HEK293 (cell line): ENCODE results near the gene APLP2.

Source experiments
- CTCF ChIP-seq: fragments of 450-650 bp; formaldehyde crosslinking; IDR thresholded peaks from 2 replicates; pipeline ENCODE4 v1.5.1; 2016; ENCODE audit warnings: missing biosample characterization, missing genetic modification characterization
- ZFP41 ChIP-seq: fragments of 450-650 bp; formaldehyde crosslinking; IDR thresholded peaks from 2 replicates; pipeline ENCODE4 v1.5.1; 2016; ENCODE audit warnings: missing biosample characterization, missing genetic modification characterization, borderline replicate concordance
- TF ChIP-seq, protein P1 (sequence below): fragments of 450-650 bp; formaldehyde crosslinking; IDR thresholded peaks from 2 replicates; pipeline ENCODE4 v1.5.1; 2016; ENCODE audit warnings: missing biosample characterization, missing genetic modification characterization

DNA sequence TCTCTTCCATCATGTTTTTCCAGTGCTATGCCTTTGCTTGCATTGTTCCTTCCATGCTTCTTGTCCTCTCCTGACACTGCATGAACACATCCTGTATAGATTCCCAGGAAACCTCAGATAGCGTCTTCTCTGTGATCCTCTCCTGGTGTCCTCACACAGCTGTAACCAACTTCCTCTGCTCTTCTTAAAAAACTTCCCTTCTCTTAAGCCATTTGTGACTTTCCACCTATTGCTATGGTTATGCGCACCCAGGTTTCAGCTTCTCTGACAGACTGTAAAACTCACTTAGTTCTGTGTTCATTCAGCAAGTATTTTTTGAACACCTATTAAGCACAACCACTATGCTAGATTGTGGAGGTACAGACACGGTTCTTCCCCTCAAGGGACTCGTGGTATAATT lies 5.1 kb upstream of the APLP2 start:
- TF ChIP-seq CTCF (no peak), ZFP41 (tag by site-specific recombination) (no peak)
- TF ChIP-seq, protein P1, sequence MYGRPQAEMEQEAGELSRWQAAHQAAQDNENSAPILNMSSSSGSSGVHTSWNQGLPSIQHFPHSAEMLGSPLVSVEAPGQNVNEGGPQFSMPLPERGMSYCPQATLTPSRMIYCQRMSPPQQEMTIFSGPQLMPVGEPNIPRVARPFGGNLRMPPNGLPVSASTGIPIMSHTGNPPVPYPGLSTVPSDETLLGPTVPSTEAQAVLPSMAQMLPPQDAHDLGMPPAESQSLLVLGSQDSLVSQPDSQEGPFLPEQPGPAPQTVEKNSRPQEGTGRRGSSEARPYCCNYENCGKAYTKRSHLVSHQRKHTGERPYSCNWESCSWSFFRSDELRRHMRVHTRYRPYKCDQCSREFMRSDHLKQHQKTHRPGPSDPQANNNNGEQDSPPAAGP (tag by site-specific recombination), result no peak
